H1 (cell line): ENCODE data around the gene PTPRC. TPM values are rescaled to one million over a fixed set of nuclear protein-coding genes. Genes with fewer than 3 reads are reported as not detected.

ENCODE experiments used
- CTCF ChIA-PET: fragments of 300-600 bp; sonication (Branson Sonifier 250); formaldehyde crosslinking; loops from one replicate; lab custom pipeline; 2021; ENCODE audit not compliant: partially characterized antibody; lab: Charles Lee
- POLR2A ChIA-PET: fragments of 300-600 bp; sonication (Branson Sonifier 250); formaldehyde crosslinking; loops from one replicate; lab custom pipeline; 2021; ENCODE audit warnings: inconsistent platforms; ENCODE audit not compliant: partially characterized antibody; lab: Charles Lee
- DNase-seq, 2 experiments: peaks; one replicate each; pipeline versions ENCODE4 v3.0.0 to v3.0.0-alpha.2; 2010 to 2022; ENCODE audit warnings: low spot score in 2 of 2, low read depth in 1 of 2, mixed read lengths in 1 of 2
- FAIRE-seq: peaks from 2 replicates; lab custom pipeline; 2011; peaks lifted over from hg19 to GRCh38; lab: Jason Lieb, UNC
- H2AFZ ChIP-seq: 2 replicates; pipeline ENCODE4 v1.8.1; 2012; ENCODE audit warnings: low read length, inconsistent platforms
- H2AK5ac ChIP-seq: 2 replicates; pipeline ENCODE4 v1.6.1; 2013; ENCODE audit warnings: low read depth, low read length
- H2BK120ac ChIP-seq: replicated peaks from 2 replicates; pipeline ENCODE3; 2013; ENCODE audit warnings: low read depth, low read length, inconsistent platforms
- H2BK12ac ChIP-seq: 2 replicates; pipeline ENCODE4 v1.6.1; 2013; ENCODE audit warnings: low read depth, low read length
- H2BK15ac ChIP-seq: 2 replicates; pipeline ENCODE4 v1.6.1; 2013; ENCODE audit warnings: low read length
- H2BK20ac ChIP-seq: 2 replicates; pipeline ENCODE4 v1.6.1; 2013; ENCODE audit warnings: low read length
- H2BK5ac ChIP-seq: 2 replicates; pipeline ENCODE4 v1.6.1; 2013; ENCODE audit warnings: low read depth, low read length
- H3K14ac ChIP-seq: 2 replicates; pipeline ENCODE4 v1.6.1; 2013; ENCODE audit warnings: inconsistent platforms; ENCODE audit not compliant: insufficient read length
- H3K18ac ChIP-seq: 2 replicates; pipeline ENCODE4 v1.6.1; 2013; ENCODE audit warnings: low read length; ENCODE audit errors: extremely low read depth
- H3K23ac ChIP-seq: 2 replicates; pipeline ENCODE4 v1.6.1; 2013; ENCODE audit warnings: inconsistent platforms; ENCODE audit not compliant: insufficient read length
- H3K23me2 ChIP-seq: 2 replicates; pipeline ENCODE4 v1.6.1; 2013; ENCODE audit warnings: low read depth, low read length
- H3K27ac ChIP-seq: 2 replicates; pipeline ENCODE4 v1.6.1; 2011; ENCODE audit warnings: low read depth, low read length, inconsistent platforms
- H3K27me3 ChIP-seq, 4 experiments: replicated peaks in 1 of 4; 1 replicate in 1 of 4; 2 replicates in 3 of 4; pipeline versions ENCODE4 v1.6.1 to v1.8.1; 2011 to 2013; ENCODE audit warnings: low read length in 3 of 4, mild to moderate bottlenecking in 3 of 4, inconsistent platforms in 2 of 4, mixed read lengths in 2 of 4, moderate library complexity in 1 of 4; ENCODE audit not compliant: control insufficient read depth in 3 of 4, insufficient read depth in 3 of 4; ENCODE audit errors: extremely low read depth in 1 of 4
- H3K36me3 ChIP-seq, 4 experiments: 2 replicates each; pipeline versions ENCODE4 v1.6.1 to v1.8.1; 2011 to 2013; ENCODE audit warnings: mild to moderate bottlenecking in 4 of 4, low read length in 3 of 4, moderate library complexity in 2 of 4, control low read depth in 1 of 4, inconsistent platforms in 1 of 4; ENCODE audit not compliant: insufficient read depth in 4 of 4, control insufficient read depth in 2 of 4
- H3K4ac ChIP-seq: replicated peaks from 2 replicates; pipeline ENCODE3; 2013; ENCODE audit warnings: low read length, low read depth, mixed read lengths, inconsistent platforms; ENCODE audit not compliant: insufficient read length
- H3K4me1 ChIP-seq, 4 experiments: replicated peaks in 1 of 4; 1 replicate in 1 of 4; 2 replicates in 3 of 4; pipeline versions ENCODE4 v1.6.1 to v1.8.1; 2011 to 2013; ENCODE audit warnings: low read length in 3 of 4, inconsistent platforms in 2 of 4, mixed read lengths in 1 of 4; ENCODE audit not compliant: insufficient read depth in 4 of 4, control insufficient read depth in 3 of 4
- H3K4me2 ChIP-seq, 2 experiments: 2 replicates each; pipeline versions ENCODE4 v1.6.1 to v1.8.1; 2011 to 2013; ENCODE audit warnings: low read depth in 2 of 2, low read length in 2 of 2, control low read depth in 1 of 2, inconsistent platforms in 1 of 2, mild to moderate bottlenecking in 1 of 2; ENCODE audit not compliant: insufficient read depth in 1 of 2
- H3K4me3 ChIP-seq, 4 experiments: fragments of 200-600, 300-600 bp in 1 of 4; sonication (generic), shearing (Covaris generic), sonication (Bioruptor Twin) in 1 of 4; 2 replicates each; pipeline versions ENCODE4 v1.5.1 to v1.8.1; 2011 to 2016; ENCODE audit warnings: low read length in 4 of 4, low read depth in 3 of 4, control low read depth in 2 of 4, inconsistent platforms in 2 of 4, mild to moderate bottlenecking in 2 of 4, mixed read lengths in 1 of 4, moderate library complexity in 1 of 4; ENCODE audit not compliant: insufficient read depth in 2 of 4; ENCODE audit errors: extremely low read depth in 1 of 4
- H3K56ac ChIP-seq: replicated peaks from 2 replicates; pipeline ENCODE3; 2013; ENCODE audit warnings: low read depth, mild to moderate bottlenecking, mixed read lengths, low read length, inconsistent platforms; ENCODE audit not compliant: insufficient read length
- H3K79me1 ChIP-seq: 2 replicates; pipeline ENCODE4 v1.6.1; 2013; ENCODE audit warnings: low read depth, low read length, control low read depth
- H3K79me2 ChIP-seq, 2 experiments: 2 replicates each; pipeline versions ENCODE4 v1.6.1 to v1.8.1; 2012 to 2013; ENCODE audit warnings: low read length in 2 of 2, mild to moderate bottlenecking in 2 of 2, inconsistent platforms in 1 of 2; ENCODE audit not compliant: insufficient read depth in 2 of 2, control insufficient read depth in 1 of 2
- H3K9ac ChIP-seq, 4 experiments: replicated peaks in 1 of 4; 1 replicate in 1 of 4; 2 replicates in 3 of 4; pipeline versions ENCODE4 v1.6.1 to v1.8.1; 2011 to 2013; ENCODE audit warnings: low read depth in 3 of 4, low read length in 3 of 4, control low read depth in 2 of 4, mild to moderate bottlenecking in 2 of 4, moderate library complexity in 2 of 4, inconsistent platforms in 1 of 4; ENCODE audit errors: extremely low read depth in 1 of 4
- H3K9me3 ChIP-seq, 2 experiments: 2 replicates each; pipeline versions ENCODE4 v1.6.1 to v1.8.1; 2012 to 2013; ENCODE audit warnings: mild to moderate bottlenecking in 2 of 2, moderate library complexity in 2 of 2, control low read depth in 1 of 2, inconsistent platforms in 1 of 2, low read depth in 1 of 2, low read length in 1 of 2, mixed read lengths in 1 of 2; ENCODE audit not compliant: insufficient read depth in 2 of 2
- H4K20me1 ChIP-seq, 2 experiments: replicated peaks in 1 of 2; 2 replicates each; pipeline versions ENCODE3 to v1.8.1; 2011 to 2013; ENCODE audit warnings: inconsistent platforms in 2 of 2, low read length in 2 of 2, mild to moderate bottlenecking in 1 of 2; ENCODE audit not compliant: insufficient read depth in 2 of 2, control insufficient read depth in 1 of 2
- H4K5ac ChIP-seq: 2 replicates; pipeline ENCODE4 v1.6.1; 2013; ENCODE audit warnings: low read length, low read depth, mixed read lengths, inconsistent platforms; ENCODE audit not compliant: insufficient read length
- H4K8ac ChIP-seq: 2 replicates; pipeline ENCODE4 v1.8.0; 2013; ENCODE audit warnings: mild to moderate bottlenecking, moderate library complexity, low read length, inconsistent platforms; ENCODE audit not compliant: insufficient read depth; ENCODE audit errors: extremely low read depth
- H4K91ac ChIP-seq: replicated peaks from 2 replicates; pipeline ENCODE3; 2013; ENCODE audit warnings: low read length, mixed read lengths, inconsistent platforms; ENCODE audit not compliant: insufficient read length
- WGBS, 2 experiments: shearing (Covaris generic) in 1 of 2; methylation state at CpG; one replicate each; pipeline versions ENCODE4 v1.1.6 to v1.1.7; 2013 to 2015; ENCODE audit warnings: low lambda C conversion rate in 2 of 2, mixed read lengths in 2 of 2, inconsistent platforms in 1 of 2, low coverage in 1 of 2, missing lambda C conversion rate in 1 of 2; ENCODE audit not compliant: insufficient replicate concordance in 2 of 2, insufficient coverage in 1 of 2, insufficient read length in 1 of 2; ENCODE audit errors: extremely low coverage in 1 of 2, missing lambda C conversion rate in 1 of 2; 5-methylcytosine and 5-hydroxymethylcytosine counted together
- polyA plus RNA-seq, 7 experiments: library from polyadenylated mRNA; depleted of rRNA in 3 of 7; stranded (reverse) in 5 of 7; unstranded in 2 of 7; fragments of >200 nt in 5 of 7; fragments of 200-250 nt in 2 of 7; gene quantifications; 1 replicate in 5 of 7; 2 replicates in 1 of 7; 4 replicates in 1 of 7; pipeline versions ENCODE4 v1.2.1 to v1.2.3, GENCODE V29; 2011 to 2013; ENCODE audit warnings: missing spikeins in 2 of 7, mixed read lengths in 2 of 7
- total RNA-seq: library from RNA; stranded (reverse); fragmentation: NEBNext Ultra II Directional; extraction: Animal tissue kit (Norgen Biotek cat#: 25700); gene quantifications from 2 replicates; pipeline ENCODE4 v1.2.1, GENCODE V29; 2021

The PTPRC gene
- total and polyA plus RNA-seq, 2 of the 8 experiments (the other 6 are each of a cell fraction or from before 2014, with no cell fraction given), result 0.05 TPM; not detected in 1

DNA sequence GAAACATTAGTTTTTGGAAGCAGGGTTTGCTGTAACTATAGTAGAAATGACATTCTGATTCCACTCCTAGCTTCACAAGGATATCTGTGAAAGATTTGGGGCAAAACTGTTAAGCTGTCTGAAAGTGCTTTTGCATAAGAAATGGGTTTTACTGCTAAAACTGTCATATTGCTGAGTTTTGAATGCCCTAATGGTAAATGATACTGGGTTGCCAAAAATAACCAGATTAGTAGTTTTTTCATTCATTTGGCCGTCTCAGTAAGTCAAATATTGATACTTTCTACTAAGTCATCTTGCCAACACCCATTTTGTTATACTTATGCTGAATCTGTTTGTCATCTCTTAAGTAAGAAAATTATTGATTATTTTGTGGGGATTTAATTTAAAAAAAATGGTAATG, 399 bp upstream of the PTPRC start:
- Histone ChIP-seq H3K4me2 (no peak overlapping the region), H2BK12ac (no peak overlapping the region), H4K91ac (no peak overlapping the region), H3K23ac (no peak overlapping the region), H2BK120ac (no peak overlapping the region), H3K14ac (no peak overlapping the region), H3K4me3 (no peak overlapping the region), H3K23me2 (no peaks in the 10 kb centered on the region), H3K18ac (no peak overlapping the region), H4K8ac (no peak overlapping the region), H2BK5ac (no peak overlapping the region), H3K56ac (no peak overlapping the region), H3K9ac (no peak overlapping the region), H2BK20ac (no peak overlapping the region), H3K79me1 (no peaks in the 10 kb centered on the region), H3K9me3 (no peaks in the 10 kb centered on the region), H2AFZ (no peak overlapping the region), H3K27me3 (no peaks in the 10 kb centered on the region), H2AK5ac (no peak overlapping the region), H3K4ac (no peak overlapping the region), H2BK15ac (no peak overlapping the region), H4K20me1 (no peaks in the 10 kb centered on the region), H3K4me1 (no peaks in the 10 kb centered on the region), H3K79me2 (no peaks in the 10 kb centered on the region), H3K27ac (no peak overlapping the region), H3K36me3 (no peaks in the 10 kb centered on the region), H4K5ac (no peak overlapping the region)
- ChIA-PET POLR2A (no interaction called here), CTCF (interaction anchor here (0.6 kb wide), 1 partner anchor 1078 kb away, joined by 3 read pairs; no protein-coding TSS in a partner anchor)
- DNase-seq, result no peak
- WGBS, 2 experiments, result 75% methylated on average over 1 of the region's 1 CpG; no CpG with 5 or more reads in 1 of the 2 experiments
- no peak for FAIRE-seq
